Renal pelvis (tissue), 4 donors: ENCODE measurements around the gene LONP2. TPM values are rescaled to one million over a fixed set of nuclear protein-coding genes. Genes with fewer than 3 reads are reported as not detected.
"Not testable (repeated sequence)": the region's sequence is repeated elsewhere in the genome, so short reads cannot be mapped to it uniquely, and the experiment has no call there.

Source experiments
- DNase-seq: peaks from one replicate; pipeline ENCODE4 v3.0.0-alpha.2; 2013
- polyA plus RNA-seq, 3 donors: library from polyadenylated mRNA; unstranded; fragments of 120-200 nt; gene quantifications; one replicate each; pipeline ENCODE4 v1.2.1, GENCODE V29; 2013; ENCODE audit not compliant: insufficient read length in 3 of 3

LONP2 gene
- polyA plus RNA-seq, 3 donors, result 60.8 to 93.1 (median 84.2) TPM

- no peak for DNase-seq
These were observed 86.2 kb downstream of the LONP2 start for GRCh38 chr16:48330189-48330840.

GRCh38 chr16:48330841-48331192 is 86.7 kb downstream of the LONP2 start:
- DNase-seq, result peak; percentile 19

- DNase-seq, result no peak
These were observed 88.9 kb downstream of the LONP2 start for GRCh38 chr16:48332978-48333377.

DNA sequence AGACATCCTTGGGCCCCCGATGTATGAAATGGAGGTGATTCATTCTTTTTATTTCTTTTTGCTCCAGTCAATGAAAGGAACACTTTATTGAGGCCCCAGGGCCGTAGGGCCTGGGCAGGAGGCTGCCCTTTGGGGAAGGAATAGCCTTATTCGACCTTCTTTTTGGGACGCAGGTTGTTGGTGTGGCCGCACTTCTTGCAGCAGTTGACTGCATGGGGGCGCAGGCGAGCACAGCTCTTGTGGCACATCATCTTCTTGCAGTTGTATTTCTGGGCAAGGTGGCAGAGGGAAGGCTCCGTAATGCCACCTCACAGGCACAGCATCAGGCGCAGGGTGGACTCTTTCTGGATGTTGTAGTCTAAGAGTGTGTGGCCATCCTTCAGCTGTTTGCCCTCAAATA is 90.2 kb downstream of the LONP2 start:
- DNase-seq, result no peak

DNA sequence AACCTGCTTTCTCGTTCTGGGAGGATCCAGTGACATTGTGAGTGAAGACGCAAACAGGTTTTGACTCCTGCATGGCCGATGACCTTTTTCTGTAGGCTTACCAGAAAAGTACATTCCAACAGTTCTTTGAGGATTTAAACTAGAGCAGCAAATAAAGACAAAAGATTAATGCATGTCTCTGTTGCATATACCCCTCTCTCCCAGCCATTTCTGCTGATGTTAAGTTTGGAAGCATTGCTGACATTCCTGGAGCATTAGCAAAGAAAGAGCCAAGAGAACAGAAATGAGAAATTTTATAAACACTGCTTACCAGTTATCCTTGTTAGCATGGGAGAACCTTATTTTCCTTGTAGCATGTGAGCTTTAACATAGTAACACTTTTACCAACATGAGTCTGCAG is 91.9 kb downstream of the LONP2 start:
- no peak for DNase-seq

GRCh38 chr16:48340054-48340453 is 96.0 kb downstream of the LONP2 start:
- no peak for DNase-seq

DNA sequence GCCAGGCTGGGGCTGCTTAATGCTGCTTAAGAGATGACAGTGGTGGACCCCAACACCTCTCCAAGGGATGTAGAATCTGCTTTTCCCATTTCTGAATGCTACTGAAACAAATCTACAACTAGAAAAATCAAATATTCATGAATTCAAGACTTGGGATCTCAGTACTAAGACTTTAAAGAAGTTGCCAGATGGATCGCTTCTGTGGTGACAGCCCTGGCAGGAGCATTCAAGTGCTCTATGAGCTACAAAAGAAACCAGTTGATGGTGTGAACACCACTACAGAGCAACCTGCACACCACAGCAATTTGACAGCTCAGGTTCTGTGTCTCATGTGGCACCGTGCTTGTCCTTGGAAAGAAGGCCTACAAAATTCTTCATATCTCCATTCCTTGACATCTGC is 98.5 kb downstream of the LONP2 start:
- no peak for DNase-seq

GRCh38 chr16:48347191-48347865 is 103.2 kb downstream of the LONP2 start:
- DNase-seq, result no peak

DNA sequence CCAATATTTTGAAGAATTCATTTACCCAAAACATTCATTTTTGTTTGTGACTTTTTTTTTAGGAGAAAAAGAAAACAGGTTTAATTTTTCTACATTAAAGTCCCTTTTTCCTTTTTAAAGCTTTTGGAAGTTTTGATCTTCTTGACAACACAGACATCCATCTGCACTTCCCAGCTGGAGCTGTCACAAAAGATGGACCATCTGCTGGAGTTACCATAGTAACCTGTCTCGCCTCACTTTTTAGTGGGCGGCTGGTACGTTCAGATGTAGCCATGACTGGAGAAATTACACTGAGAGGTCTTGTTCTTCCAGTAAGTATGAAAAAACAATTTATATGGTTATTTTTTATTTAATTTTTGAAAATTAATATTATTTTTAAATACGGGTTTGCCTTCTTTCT is 103.9 kb downstream of the LONP2 start:
- DNase-seq, result no peak

- no peak for DNase-seq
These were observed 106.6 kb downstream of the LONP2 start for GRCh38 chr16:48350736-48351135.

- DNase-seq, result no peak
These were observed 108.7 kb downstream of the LONP2 start for GRCh38 chr16:48352648-48353390.

- no peak for DNase-seq
These were observed 109.6 kb downstream of the LONP2 start for GRCh38 chr16:48353565-48354163.

- DNase-seq, result not testable (repeated sequence)
These were observed 110.3 kb downstream of the LONP2 start for GRCh38 chr16:48354385-48354784.

DNA sequence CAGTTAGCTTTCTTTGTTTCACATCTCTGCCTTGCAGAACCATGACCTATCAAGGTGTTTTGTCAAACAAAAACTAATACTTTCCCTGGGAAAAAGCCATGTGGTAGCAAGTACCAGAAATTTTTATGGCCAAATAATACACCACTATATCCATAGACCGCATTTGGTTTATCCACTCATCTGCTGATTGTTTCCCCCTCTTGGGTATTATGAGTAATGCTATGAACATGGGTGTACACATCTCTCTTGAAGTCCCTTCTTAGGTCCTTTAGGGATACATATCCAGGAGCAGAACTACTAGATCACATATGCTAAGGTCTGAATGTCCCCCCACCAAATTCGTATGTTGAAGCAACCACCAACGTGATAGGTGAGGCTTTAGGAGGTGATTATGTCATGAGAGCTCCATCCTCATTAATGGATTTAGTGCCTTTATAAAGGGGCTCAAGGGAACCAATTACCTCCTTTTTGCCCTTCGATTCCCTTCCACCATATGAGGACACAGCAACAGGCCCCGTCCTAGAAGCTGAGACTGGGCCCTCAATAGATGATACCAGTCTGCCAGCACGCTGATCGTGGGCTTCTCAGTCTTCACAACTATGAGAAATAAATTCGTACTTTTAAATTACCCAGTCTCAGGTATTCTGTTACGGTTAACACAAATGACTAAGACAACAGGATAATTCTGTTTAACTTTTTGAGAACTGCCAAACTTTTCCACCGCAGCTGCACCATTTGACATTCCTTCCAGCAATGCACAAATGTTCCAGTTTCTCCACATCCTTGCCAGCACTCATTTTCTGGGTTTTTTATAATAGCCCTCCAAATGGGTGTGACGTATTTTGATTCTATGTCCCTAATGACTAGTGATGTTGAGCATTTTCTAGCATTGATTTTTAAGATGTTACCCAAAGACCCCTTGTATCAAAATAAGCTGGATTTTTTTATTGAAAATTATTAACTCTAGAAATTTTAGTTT is 111.1 kb downstream of the LONP2 start:
- DNase-seq, result no peak

GRCh38 chr16:48356633-48357376 is 112.7 kb downstream of the LONP2 start:
- no peak for DNase-seq

DNA sequence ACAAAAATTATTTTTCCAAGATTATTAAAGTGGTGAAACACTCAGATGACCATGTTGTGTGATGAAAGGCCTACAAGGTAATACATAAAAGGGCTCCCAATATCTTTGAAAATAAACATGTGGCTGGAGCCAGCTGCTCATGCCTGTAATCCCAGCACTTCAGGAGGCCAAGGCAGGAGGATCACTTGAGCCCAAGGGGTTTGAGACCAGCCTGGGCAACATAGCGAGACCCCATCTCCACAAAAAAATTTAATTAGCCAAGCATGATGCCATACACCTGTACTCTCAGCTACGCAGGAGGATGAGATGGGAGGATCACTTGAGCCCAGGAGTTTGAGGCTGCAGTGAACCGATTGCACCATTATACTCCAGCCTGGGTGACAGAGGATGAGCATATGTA is 114.3 kb downstream of the LONP2 start:
- DNase-seq, result no peak

DNA sequence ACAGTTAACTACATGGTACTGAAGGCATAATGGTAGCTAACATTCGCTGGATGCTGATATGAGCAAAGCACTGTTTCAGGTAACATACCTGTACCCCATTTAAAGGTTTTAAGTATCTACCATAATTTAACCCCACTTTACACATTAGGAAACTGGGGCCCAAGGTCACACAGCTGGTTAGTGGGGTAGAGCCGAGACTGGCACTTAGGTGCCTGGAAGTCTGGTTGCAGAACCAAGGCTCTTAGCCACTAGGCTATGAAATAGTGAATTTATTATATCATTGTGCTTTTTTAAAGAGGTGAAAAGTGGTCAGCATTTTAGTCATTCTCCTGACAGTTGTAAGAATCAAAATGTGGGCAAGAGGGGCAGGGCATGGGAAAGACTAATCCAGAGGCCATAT is 115.9 kb downstream of the LONP2 start:
- DNase-seq, result no peak

DNA sequence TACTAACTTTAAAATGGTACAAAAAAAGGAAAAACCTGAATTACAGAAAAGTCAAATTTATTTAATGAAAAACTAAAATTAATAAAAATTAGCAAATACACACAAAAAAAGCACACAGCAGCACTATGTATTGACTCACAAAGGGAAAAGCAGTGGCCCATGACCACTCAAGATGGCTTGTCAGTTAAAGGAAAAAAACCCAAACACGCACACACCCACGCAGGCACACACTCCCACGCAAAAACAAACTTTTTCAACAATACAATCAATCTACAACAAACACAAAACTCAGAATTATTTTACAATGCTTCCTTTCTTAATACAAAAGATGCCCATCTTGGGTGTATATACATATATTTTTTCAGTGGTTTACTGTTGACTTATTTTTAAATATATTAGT is 116.9 kb downstream of the LONP2 start:
- no peak for DNase-seq

DNA sequence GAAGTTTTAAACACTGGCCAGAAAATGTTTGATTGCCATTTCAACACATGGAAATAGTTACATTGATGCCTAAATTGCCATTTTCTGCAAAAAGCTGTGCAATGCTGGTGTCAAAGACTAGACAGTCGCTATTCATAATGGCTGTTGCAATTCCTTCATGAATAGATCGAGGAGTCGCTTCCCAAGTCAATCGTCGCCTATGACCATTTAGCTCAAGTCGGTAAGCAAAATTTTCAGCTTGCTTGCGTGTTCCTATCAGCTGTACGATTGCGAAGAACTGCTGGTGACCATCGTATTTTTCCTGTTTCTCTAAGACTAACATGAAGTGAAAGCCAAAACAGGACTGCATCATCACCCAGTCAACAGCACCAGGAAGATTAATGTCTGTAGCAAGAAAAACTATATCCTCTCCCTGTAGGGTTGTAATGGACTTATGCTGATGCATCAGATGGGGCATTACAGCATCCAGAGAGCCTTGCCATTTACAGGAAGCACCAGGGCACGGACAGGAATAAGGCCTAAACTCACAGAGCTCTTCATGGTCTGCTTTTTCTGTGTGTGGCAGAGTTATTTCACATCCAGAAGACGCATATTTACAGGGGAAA is 117.5 kb downstream of the LONP2 start:
- DNase-seq, result no peak

GRCh38 chr16:48365025-48365600 is 121.0 kb downstream of the LONP2 start:
- no peak for DNase-seq
